AG10803 (cell line): ENCODE measurements around the gene OTULINL.

Experiments used
- DNase-seq: peaks from one replicate; pipeline ENCODE4 v3.0.0; 2010; ENCODE audit warnings: low read depth
- H3K4me3 ChIP-seq: 2 replicates; pipeline ENCODE4 v1.5.1; 2011; ENCODE audit warnings: mild to moderate bottlenecking, low read length, control low read depth
- TF ChIP-seq, protein P1 (sequence below): conservative IDR thresholded peaks from 2 replicates; pipeline ENCODE4 v1.5.1; 2011; ENCODE audit warnings: mild to moderate bottlenecking, low read length, control low read depth, inconsistent platforms

OTULINL gene

DNA sequence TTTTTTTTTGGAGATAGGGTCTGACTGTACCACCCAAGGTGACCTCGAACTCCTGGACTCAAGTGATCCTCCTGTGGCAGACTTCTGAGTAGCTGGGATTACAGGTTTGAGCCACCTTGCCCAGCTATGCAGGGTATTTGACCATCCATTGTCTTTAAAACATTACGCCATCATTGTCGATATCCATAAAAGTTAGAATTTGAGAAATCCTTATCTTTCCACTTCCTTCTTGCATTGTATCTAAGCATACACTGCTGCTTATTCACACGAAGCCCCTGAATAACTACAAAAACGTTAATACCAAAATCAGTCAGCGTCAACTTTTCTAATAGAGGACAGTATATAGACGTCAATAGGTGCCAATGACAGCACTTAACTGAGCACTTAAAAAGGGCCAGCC, 5.4 kb upstream of the OTULINL start:
- DNase-seq: no peak
- H3K4me3 ChIP-seq: no peak overlapping the region
- TF ChIP-seq, protein P1, sequence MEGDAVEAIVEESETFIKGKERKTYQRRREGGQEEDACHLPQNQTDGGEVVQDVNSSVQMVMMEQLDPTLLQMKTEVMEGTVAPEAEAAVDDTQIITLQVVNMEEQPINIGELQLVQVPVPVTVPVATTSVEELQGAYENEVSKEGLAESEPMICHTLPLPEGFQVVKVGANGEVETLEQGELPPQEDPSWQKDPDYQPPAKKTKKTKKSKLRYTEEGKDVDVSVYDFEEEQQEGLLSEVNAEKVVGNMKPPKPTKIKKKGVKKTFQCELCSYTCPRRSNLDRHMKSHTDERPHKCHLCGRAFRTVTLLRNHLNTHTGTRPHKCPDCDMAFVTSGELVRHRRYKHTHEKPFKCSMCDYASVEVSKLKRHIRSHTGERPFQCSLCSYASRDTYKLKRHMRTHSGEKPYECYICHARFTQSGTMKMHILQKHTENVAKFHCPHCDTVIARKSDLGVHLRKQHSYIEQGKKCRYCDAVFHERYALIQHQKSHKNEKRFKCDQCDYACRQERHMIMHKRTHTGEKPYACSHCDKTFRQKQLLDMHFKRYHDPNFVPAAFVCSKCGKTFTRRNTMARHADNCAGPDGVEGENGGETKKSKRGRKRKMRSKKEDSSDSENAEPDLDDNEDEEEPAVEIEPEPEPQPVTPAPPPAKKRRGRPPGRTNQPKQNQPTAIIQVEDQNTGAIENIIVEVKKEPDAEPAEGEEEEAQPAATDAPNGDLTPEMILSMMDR: no peak

DNA sequence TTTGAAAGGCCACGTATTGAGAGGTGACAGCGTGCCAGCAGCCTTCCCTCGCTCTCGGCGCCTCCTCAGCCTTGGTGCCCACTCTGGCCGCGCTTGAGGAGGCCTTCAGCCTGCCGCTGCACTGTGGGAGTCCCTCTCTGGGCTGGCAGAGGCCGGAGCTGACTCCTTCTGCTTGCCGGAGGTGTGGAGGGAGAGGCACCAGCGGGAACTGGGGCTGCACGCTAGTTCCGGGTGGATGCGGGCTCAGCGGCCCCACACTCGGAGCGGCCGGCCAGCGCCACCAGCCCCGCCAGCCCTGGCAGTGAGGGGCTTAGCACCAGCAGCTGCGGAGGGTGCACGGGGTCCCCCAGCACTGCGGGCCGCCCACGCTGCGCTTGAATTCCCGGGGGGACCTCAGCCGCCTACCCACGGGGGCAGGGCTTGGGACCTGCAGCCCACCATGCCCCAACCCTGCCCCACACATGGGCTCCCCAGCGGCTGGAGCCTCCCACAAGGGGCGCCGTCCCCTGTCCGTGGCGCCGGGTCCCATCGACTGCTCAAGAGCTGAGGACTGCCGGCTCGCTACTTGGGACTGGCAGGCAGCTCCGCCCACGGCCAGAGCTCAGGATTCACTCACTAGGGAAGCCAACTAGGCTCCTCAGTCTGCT, 4.4 kb upstream of the OTULINL start:
- H3K4me3 ChIP-seq: no peak overlapping the region

DNA sequence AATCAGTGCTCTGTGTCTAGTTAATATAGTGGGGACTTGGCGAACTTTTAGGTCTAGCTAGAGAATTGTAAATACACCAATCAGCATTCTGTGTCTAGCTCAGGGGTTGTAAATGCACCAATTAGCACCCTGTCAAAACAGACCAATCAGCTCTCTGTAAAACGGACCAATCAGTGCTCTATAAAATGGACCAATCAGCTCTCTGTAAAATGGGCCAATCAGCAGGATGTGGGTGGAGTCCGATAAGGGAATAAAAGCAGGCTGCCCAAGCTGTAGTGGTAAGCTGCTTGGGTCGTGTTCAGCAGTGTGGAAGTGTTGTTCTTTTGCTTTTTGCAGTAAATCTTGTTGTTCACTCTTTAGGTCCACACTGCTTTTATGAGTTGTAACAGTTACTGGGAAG, 3.6 kb upstream of the OTULINL start:
- TF ChIP-seq, protein P1: no peak
- H3K4me3 ChIP-seq: no peak overlapping the region
- DNase-seq: no peak

More for the DNA sequence above, 4.4 kb upstream of the OTULINL start:
- TF ChIP-seq, protein P1: no peak
- no peak for DNase-seq

DNA sequence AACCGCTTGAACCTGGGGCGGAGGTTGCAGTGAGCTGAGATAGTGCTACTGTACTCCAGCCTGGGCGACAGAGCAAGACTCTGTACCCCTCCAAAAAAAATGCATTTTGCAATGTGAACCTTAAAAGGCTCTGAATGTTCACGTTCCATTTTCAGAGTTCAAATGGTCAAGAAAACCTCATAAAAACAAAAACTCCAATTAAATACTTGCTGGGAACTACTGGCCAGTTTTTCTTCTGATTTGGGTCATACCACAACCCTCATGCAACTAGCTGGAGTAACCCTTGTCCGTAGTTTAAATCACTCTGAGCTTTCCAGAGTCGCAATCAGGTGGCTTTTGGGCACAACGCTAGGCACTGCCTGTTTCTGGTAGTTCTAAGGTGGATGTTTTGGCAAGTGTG, 2.3 kb upstream of the OTULINL start:
- TF ChIP-seq, protein P1: no peak
- H3K4me3 ChIP-seq: no peak overlapping the region
- DNase-seq: no peak

DNA sequence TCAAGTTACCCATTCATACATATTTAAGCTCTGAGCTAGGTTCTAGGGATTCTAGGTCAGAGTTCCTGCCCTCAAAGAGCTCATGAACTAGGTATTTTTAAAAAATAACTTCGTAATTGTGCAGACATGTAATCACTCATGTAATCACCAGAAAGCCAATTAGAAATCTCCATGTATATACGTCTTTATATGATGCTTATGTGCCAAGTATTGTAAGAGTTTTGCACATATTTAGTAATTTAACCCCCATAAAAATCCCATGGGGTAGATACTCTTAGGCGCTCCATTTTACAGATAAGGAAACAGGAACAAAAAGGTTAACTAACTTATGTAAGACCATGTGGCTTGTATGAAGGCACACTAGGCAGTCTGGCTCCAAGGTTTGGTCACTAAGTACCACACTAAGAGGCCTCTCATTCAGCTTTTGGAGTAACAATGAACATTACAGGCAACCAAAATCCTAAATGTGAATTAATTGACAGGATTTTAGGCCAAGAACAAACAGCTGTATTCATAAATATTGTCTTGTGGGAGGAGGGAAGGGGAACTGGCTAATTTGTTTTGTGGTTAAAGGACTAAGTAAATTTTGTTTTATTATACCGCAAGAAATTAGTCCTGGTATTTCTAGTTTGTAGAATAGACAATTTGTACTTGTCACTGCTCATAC, 1.7 kb upstream of the OTULINL start:
- TF ChIP-seq, protein P1: no peak
- DNase-seq: no peak
- no peak overlapping the region for H3K4me3 ChIP-seq

DNA sequence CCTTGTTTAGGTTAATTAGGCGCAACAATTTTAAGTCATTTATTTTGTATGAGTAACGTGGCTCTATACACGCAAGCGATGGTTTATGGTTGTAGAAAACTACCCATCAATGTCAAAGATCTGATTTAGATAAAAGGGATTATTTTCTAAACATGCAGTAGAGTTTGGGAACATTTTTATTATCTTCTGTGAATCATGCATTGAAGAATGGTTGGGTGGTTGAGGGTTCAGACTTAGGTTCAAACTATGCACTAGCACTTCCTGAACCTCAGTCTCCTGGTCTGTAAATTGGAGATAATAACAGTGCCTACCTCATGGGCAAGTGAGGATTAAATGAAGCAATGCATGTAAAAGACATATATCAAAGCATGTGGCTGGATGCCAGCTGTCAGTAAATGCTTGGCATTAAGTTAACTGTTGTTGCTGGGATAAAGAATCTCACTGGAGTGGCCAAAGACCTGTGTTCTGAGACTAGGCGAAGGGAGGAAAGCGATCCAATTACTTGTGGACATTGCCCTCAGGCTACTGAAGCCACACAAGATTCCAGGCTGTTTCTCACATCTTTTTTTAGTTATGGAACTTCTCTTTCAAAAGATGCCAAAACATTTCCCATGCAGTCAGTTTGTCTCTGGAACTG, 1.1 kb upstream of the OTULINL start:
- H3K4me3 ChIP-seq: no peak overlapping the region
- DNase-seq: peak; percentile 68
- TF ChIP-seq, protein P1: no peak
